SK-N-SH (cell line): Measurements from ENCODE around the gene ZCCHC14. TPM values are rescaled to one million over a fixed set of nuclear protein-coding genes. Genes with fewer than 3 reads are reported as not detected.

Source experiments
- CTCF ChIA-PET: fragments of 300-600, 350-600 bp; formaldehyde crosslinking; extraction: SDS; loops from one replicate; lab custom pipeline; 2021; lab: Yijun Ruan, JAX
- POLR2A ChIA-PET: fragments of 350-600 bp; sonication (Branson Sonifier 250); formaldehyde crosslinking; extraction: SDS; loops from one replicate; lab custom pipeline; 2020; ENCODE audit warnings: antibody characterized with exemption, inconsistent platforms; lab: Yijun Ruan, JAX
- DNase-seq: peaks from one replicate; pipeline ENCODE4 v3.0.0; 2012
- H2AFZ ChIP-seq: fragments of 200-600 bp; sonication (generic); 2 replicates; pipeline ENCODE4 v1.8.1; 2016; ENCODE audit warnings: antibody characterized with exemption, mild to moderate bottlenecking, low read depth
- H3F3A ChIP-seq: fragments of 200-600 bp; sonication (generic); replicated peaks from 2 replicates; pipeline ENCODE3; 2016; ENCODE audit warnings: antibody characterized with exemption, mild to moderate bottlenecking; ENCODE audit not compliant: insufficient read depth
- H3K27ac ChIP-seq, 2 experiments: fragments of 200-500 bp in 1 of 2; fragments of 200-600 bp in 1 of 2; sonication (Bioruptor generic) in 1 of 2; sonication (generic), shearing (Covaris generic) in 1 of 2; 2 replicates each; pipeline versions ENCODE4 v1.5.1 to v1.6.1; 2014 to 2016; ENCODE audit warnings: low read depth in 2 of 2, inconsistent platforms in 1 of 2, low read length in 1 of 2, mild to moderate bottlenecking in 1 of 2, mixed read lengths in 1 of 2
- H3K27me3 ChIP-seq: fragments of 200-600 bp; sonication (generic), shearing (Covaris generic); 2 replicates; pipeline ENCODE4 v1.6.1; 2016; ENCODE audit warnings: mixed run types; ENCODE audit not compliant: insufficient read depth
- H3K36me3 ChIP-seq, 2 experiments: fragments of 200-500 bp in 1 of 2; fragments of 200-600 bp in 1 of 2; sonication (Bioruptor generic) in 1 of 2; sonication (generic) in 1 of 2; replicated peaks in 1 of 2; 2 replicates each; pipeline versions ENCODE3 to v1.5.1; 2014 to 2016; ENCODE audit warnings: low read length in 1 of 2, mild to moderate bottlenecking in 1 of 2; ENCODE audit not compliant: insufficient read depth in 2 of 2, control insufficient read depth in 1 of 2
- H3K4me1 ChIP-seq, 2 experiments: fragments of 200-500 bp in 1 of 2; fragments of 200-600 bp in 1 of 2; sonication (Bioruptor generic) in 1 of 2; sonication (generic), shearing (Covaris generic) in 1 of 2; 2 replicates each; pipeline versions ENCODE4 v1.5.1 to v1.6.1; 2014 to 2016; ENCODE audit warnings: low read depth in 1 of 2, low read length in 1 of 2, mixed run types in 1 of 2; ENCODE audit not compliant: insufficient read depth in 2 of 2, control insufficient read depth in 1 of 2
- H3K4me2 ChIP-seq: fragments of 200-600 bp; sonication (generic), shearing (Covaris generic); 2 replicates; pipeline ENCODE4 v1.6.1; 2017; ENCODE audit warnings: mixed run types
- H3K4me3 ChIP-seq, 2 experiments: fragments of 200-500 bp in 1 of 2; fragments of 200-600 bp in 1 of 2; sonication (Bioruptor generic) in 1 of 2; sonication (generic), shearing (Covaris generic) in 1 of 2; 2 replicates each; pipeline versions ENCODE4 v1.5.1 to v1.8.1; 2014 to 2016; ENCODE audit warnings: low read depth in 2 of 2, inconsistent platforms in 1 of 2, low read length in 1 of 2, mild to moderate bottlenecking in 1 of 2, mixed read lengths in 1 of 2, moderate library complexity in 1 of 2
- H3K79me2 ChIP-seq: fragments of 200-600 bp; sonication (generic); 2 replicates; pipeline ENCODE4 v1.8.1; 2017; ENCODE audit warnings: mild to moderate bottlenecking; ENCODE audit not compliant: insufficient read depth
- H3K9ac ChIP-seq: fragments of 200-600 bp; sonication (generic); 2 replicates; pipeline ENCODE4 v1.6.1; 2017; ENCODE audit warnings: mixed run types
- H3K9me2 ChIP-seq: fragments of 200-600 bp; sonication (generic); 2 replicates; pipeline ENCODE4 v1.6.1; 2017; ENCODE audit warnings: mixed run types
- H3K9me3 ChIP-seq: fragments of 200-600 bp; sonication (generic); 2 replicates; pipeline ENCODE4 v1.6.1; 2017; ENCODE audit warnings: mixed run types, mild to moderate bottlenecking, moderate library complexity
- H4K20me1 ChIP-seq: fragments of 200-600 bp; sonication (generic); 2 replicates; pipeline ENCODE4 v1.6.1; 2017; ENCODE audit warnings: mild to moderate bottlenecking, mixed run types; ENCODE audit not compliant: insufficient read depth
- CHD2 ChIP-seq: fragments of 150-350 bp; IDR thresholded peaks from 2 replicates; pipeline ENCODE4 v1.6.1; 2018; ENCODE audit warnings: low read length; ENCODE audit not compliant: partially characterized antibody
- CTCF ChIP-seq: fragments of 200-600 bp; sonication (generic); IDR thresholded peaks from 2 replicates; pipeline ENCODE4 v1.6.1; 2017; ENCODE audit warnings: antibody characterized with exemption, mild to moderate bottlenecking, moderate library complexity
- ELF1 ChIP-seq: IDR thresholded peaks from 2 replicates; pipeline ENCODE4 v1.4.0; 2012
- FOSL2 ChIP-seq: IDR thresholded peaks from 2 replicates; pipeline ENCODE4 v1.4.0; 2012; ENCODE audit warnings: low read depth, mild to moderate bottlenecking, moderate library complexity, borderline replicate concordance
- FOXM1 ChIP-seq: IDR thresholded peaks from 2 replicates; pipeline ENCODE4 v1.4.0; 2012; ENCODE audit warnings: low read depth, mild to moderate bottlenecking
- GABPA ChIP-seq: IDR thresholded peaks from 2 replicates; pipeline ENCODE4 v1.4.0; 2012; ENCODE audit warnings: low read depth, mild to moderate bottlenecking
- GATA2 ChIP-seq: sonication (generic); formaldehyde crosslinking; IDR thresholded peaks from 2 replicates; pipeline ENCODE4 v1.5.0; 2020; ENCODE audit warnings: mild to moderate bottlenecking, missing genetic modification reagents
- JUND ChIP-seq: IDR thresholded peaks from 2 replicates; pipeline ENCODE4 v1.4.0; 2012
- MAX ChIP-seq: IDR thresholded peaks from 2 replicates; pipeline ENCODE4 v1.4.0; 2012; ENCODE audit warnings: low read depth
- MEF2A ChIP-seq: IDR thresholded peaks from 2 replicates; pipeline ENCODE4 v1.4.0; 2012; ENCODE audit warnings: low read depth, borderline replicate concordance
- MXI1 ChIP-seq: IDR thresholded peaks from 2 replicates; pipeline ENCODE4 v1.6.1; 2012; ENCODE audit warnings: mild to moderate bottlenecking, low read depth, low read length, improper control_type of control experiment
- NRF1 ChIP-seq: IDR thresholded peaks from 2 replicates; pipeline ENCODE4 v1.6.1; 2012; ENCODE audit warnings: low read depth, mild to moderate bottlenecking, low read length
- PBX3 ChIP-seq: IDR thresholded peaks from 2 replicates; pipeline ENCODE4; 2012
- POLR2AphosphoS5 ChIP-seq: IDR thresholded peaks from 2 replicates; pipeline ENCODE4 v1.6.1; 2012; ENCODE audit warnings: low read depth, low read length
- RAD21 ChIP-seq: IDR thresholded peaks from 2 replicates; pipeline ENCODE4 v1.6.1; 2012; ENCODE audit warnings: mild to moderate bottlenecking, low read length
- RCOR1 ChIP-seq: fragments of 150-350 bp; IDR thresholded peaks from 2 replicates; pipeline ENCODE4 v1.6.1; 2017; ENCODE audit warnings: antibody characterized with exemption, low read length
- REST ChIP-seq: IDR thresholded peaks from 2 replicates; pipeline ENCODE4 v1.6.1; 2012; ENCODE audit warnings: mild to moderate bottlenecking, low read depth, low read length, moderate library complexity
- RFX5 ChIP-seq: IDR thresholded peaks from 2 replicates; pipeline ENCODE4 v1.6.1; 2012; ENCODE audit warnings: mild to moderate bottlenecking, improper control_type of control experiment, low read length
- SIN3A ChIP-seq: IDR thresholded peaks from 2 replicates; pipeline ENCODE4 v1.6.1; 2012; ENCODE audit warnings: low read depth, mild to moderate bottlenecking, low read length, moderate library complexity, borderline replicate concordance
- SMC3 ChIP-seq: IDR thresholded peaks from 2 replicates; pipeline ENCODE4 v1.6.1; 2012; ENCODE audit warnings: low read depth, low read length, improper control_type of control experiment
- TAF1 ChIP-seq: IDR thresholded peaks from 2 replicates; pipeline ENCODE4 v1.6.1; 2012; ENCODE audit warnings: low read depth, mild to moderate bottlenecking, low read length, moderate library complexity, borderline replicate concordance
- TCF12 ChIP-seq: IDR thresholded peaks from 2 replicates; pipeline ENCODE4 v1.4.0; 2012
- USF1 ChIP-seq: IDR thresholded peaks from 2 replicates; pipeline ENCODE4 v1.4.0; 2012; ENCODE audit warnings: low read depth, borderline replicate concordance
- USF2 ChIP-seq: fragments of 150-350 bp; IDR thresholded peaks from 2 replicates; pipeline ENCODE4 v1.6.1; 2017; ENCODE audit warnings: antibody characterized with exemption, low read length, low read depth, borderline replicate concordance
- YY1 ChIP-seq: IDR thresholded peaks from 2 replicates; pipeline ENCODE4 v1.4.0; 2012; ENCODE audit warnings: low read depth, mild to moderate bottlenecking
- WGBS: methylation state at CpG from one replicate; pipeline ENCODE4 v1.1.6; 2017; ENCODE audit warnings: low lambda C conversion rate; 5-methylcytosine and 5-hydroxymethylcytosine counted together
- polyA plus RNA-seq, 3 experiments: library from polyadenylated mRNA; depleted of rRNA; stranded (reverse); fragments of >200 nt; gene quantifications; 2 replicates each; pipeline ENCODE4 v1.2.3, GENCODE V29; 2012

Gene ZCCHC14
- polyA plus RNA-seq, 1 of the 3 experiments (the other 2 are of a cell fraction), result 5.7 TPM

- POLR2A ChIA-PET, result no interaction called here
- Histone ChIP-seq H2AFZ (peak within 1 kb of the TSS; percentile 52; the same call in 1 of the 2 replicates), H3K27me3 (no peaks in the 10 kb centered on the region), H3K4me1 (peaks cover 19 to 27% of the 10 kb centered on the region in 2 experiments), H3F3A (peaks cover 23% of the 10 kb centered on the region), H4K20me1 (peaks cover 45% of the 10 kb centered on the region), H3K4me2 (peak within 1 kb of the TSS; percentile 90), H3K36me3 (peaks cover 0 to 4% of the 10 kb centered on the region in 2 experiments), H3K79me2 (peaks cover 46% of the 10 kb centered on the region), H3K4me3 (peak within 1 kb of the TSS; percentile 78 to 79), H3K9ac (peak within 1 kb of the TSS; percentile 84), H3K9me2 (no peaks in the 10 kb centered on the region), H3K27ac (peak within 1 kb of the TSS; percentile 74 to 93), H3K9me3 (no peaks in the 10 kb centered on the region)
- CTCF ChIA-PET, result interaction anchor here (0.8 to 7.9 kb wide), 8 partner anchors 11 to 377 kb away, joined by 3 to 66 read pairs (median 5); no protein-coding TSS in a partner anchor
- 3% methylated on average over 16 of the region's 113 CpGs for WGBS
- peak; percentile 98 for DNase-seq
- TF ChIP-seq MAX (0 out of 2 replicates have a peak, but pooled peaks have one; percentile 40), JUND (no peak), CHD2 (peak; percentile 90), USF2 (peak; percentile 80), CTCF (no peak), RCOR1 (no peak), ELF1 (peak; percentile 100), SIN3A (peak; percentile 70; the same call in 1 of the 2 replicates), NRF1 (peak; percentile 98), RAD21 (no peak), USF1 (peak; percentile 95), YY1 (peak; percentile 99), RFX5 (no peak), TAF1 (peak; percentile 99), GATA2 (no peak), FOSL2 (no peak), TCF12 (peak; percentile 17; the same call in 1 of the 2 replicates), MXI1 (peak; percentile 79), POLR2AphosphoS5 (peak; percentile 79), FOXM1 (no peak), REST (peak; percentile 30; the same call in 1 of the 2 replicates), SMC3 (no peak), MEF2A (no peak), PBX3 (peak; percentile 85), GABPA (peak; percentile 48)
Observed at GRCh38 chr16:87391950-87392820, 100.6 kb downstream of the ZCCHC14 start, which contains the start of gene MAP1LC3B. TSS of gene MAP1LC3B (plus strand) at chr16:87392336. CDS start at chr16:87392428, 92 bp downstream.
